ENCODE results near the gene ICA1.

GRCh38 chr7:8271960-8272359 is 10.0 kb upstream of the ICA1 start:
- TF ChIP-seq CTCF (conservative IDR thresholded peaks at IDR 0.05; ENCODE audit: low read depth, low read length) (no peak), RCOR1 (IDR thresholded peaks at IDR 0.05; ENCODE audit: insufficient replicate concordance, low read length) (no peak), MAZ (IDR thresholded peaks at IDR 0.05; ENCODE audit: borderline replicate concordance, low read depth, low read length) (no peak)

Measured in IMR-90 (cell line).